Neuronal stem cell (in vitro differentiated cells): ENCODE data around the gene STX1B.

Experiments used
- DNase-seq: peaks from one replicate; pipeline ENCODE4 v3.0.0-alpha.2; 2013; ENCODE audit warnings: low spot score
- H2AFZ ChIP-seq: one replicate; pipeline ENCODE4 v1.6.1; 2013; ENCODE audit warnings: mild to moderate bottlenecking, low read length, inconsistent platforms
- H2AK5ac ChIP-seq: 2 replicates; pipeline ENCODE4 v1.6.1; 2013; ENCODE audit warnings: low read depth, mild to moderate bottlenecking, inconsistent platforms, low read length, moderate library complexity, mixed read lengths
- H2BK120ac ChIP-seq: 2 replicates; pipeline ENCODE4 v1.6.1; 2013; ENCODE audit warnings: low read depth, mild to moderate bottlenecking, inconsistent platforms, low read length, moderate library complexity, mixed read lengths
- H2BK12ac ChIP-seq: one replicate; pipeline ENCODE4 v1.6.1; 2013; ENCODE audit warnings: low read length, inconsistent platforms
- H2BK15ac ChIP-seq: 2 replicates; pipeline ENCODE4 v1.6.1; 2013; ENCODE audit warnings: mild to moderate bottlenecking, low read length, inconsistent platforms, mixed read lengths
- H2BK5ac ChIP-seq: one replicate; pipeline ENCODE4 v1.6.1; 2013; ENCODE audit warnings: inconsistent platforms, mild to moderate bottlenecking, low read length, moderate library complexity
- H3K14ac ChIP-seq: one replicate; pipeline ENCODE4 v1.6.1; 2013; ENCODE audit warnings: low read length, inconsistent platforms
- H3K18ac ChIP-seq: 2 replicates; pipeline ENCODE4 v1.6.1; 2013; ENCODE audit warnings: low read length, inconsistent platforms
- H3K23ac ChIP-seq: 2 replicates; pipeline ENCODE4 v1.6.1; 2013; ENCODE audit warnings: low read depth, mild to moderate bottlenecking, mixed read lengths, low read length, inconsistent platforms; ENCODE audit not compliant: poor library complexity
- H3K27ac ChIP-seq: replicated peaks from 3 replicates; pipeline ENCODE4 v1.5.1; 2013; ENCODE audit warnings: low read length, inconsistent platforms
- H3K27me3 ChIP-seq, 3 experiments: 2 replicates each; pipeline ENCODE4 v1.6.1; 2013; ENCODE audit warnings: low read length in 3 of 3, mild to moderate bottlenecking in 2 of 3, inconsistent platforms in 1 of 3, low read depth in 1 of 3, mixed read lengths in 1 of 3, moderate library complexity in 1 of 3; ENCODE audit not compliant: control insufficient read depth in 3 of 3, insufficient read depth in 3 of 3
- H3K36me3 ChIP-seq, 2 donors: replicated peaks in 1 of 2; 2 replicates each; pipeline ENCODE4 v1.6.1; 2013; ENCODE audit warnings: low read length in 2 of 2; ENCODE audit not compliant: control insufficient read depth in 2 of 2, insufficient read depth in 2 of 2
- H3K4ac ChIP-seq: 2 replicates; pipeline ENCODE4 v1.6.1; 2013; ENCODE audit warnings: inconsistent platforms, mild to moderate bottlenecking, low read length, moderate library complexity
- H3K4me1 ChIP-seq, 2 donors: 1 replicate in 1 of 2; 2 replicates in 1 of 2; pipeline ENCODE4 v1.6.1; 2013; ENCODE audit warnings: low read length in 2 of 2, low read depth in 1 of 2; ENCODE audit not compliant: control insufficient read depth in 2 of 2, insufficient read depth in 1 of 2
- H3K4me2 ChIP-seq: one replicate; pipeline ENCODE4 v1.6.1; 2013; ENCODE audit warnings: mild to moderate bottlenecking, low read length, inconsistent platforms; ENCODE audit not compliant: insufficient read depth, poor library complexity, severe bottlenecking
- H3K4me3 ChIP-seq, 2 donors: 2 replicates each; pipeline ENCODE4 v1.5.1; 2013; ENCODE audit warnings: low read length in 2 of 2, mild to moderate bottlenecking in 2 of 2, inconsistent platforms in 1 of 2, moderate library complexity in 1 of 2
- H3K79me1 ChIP-seq: one replicate; pipeline ENCODE4 v1.6.1; 2013; ENCODE audit warnings: low read depth, mild to moderate bottlenecking, inconsistent platforms, low read length, moderate library complexity
- H3K9ac ChIP-seq: one replicate; pipeline ENCODE4 v1.6.1; 2013; ENCODE audit warnings: mild to moderate bottlenecking, low read depth, low read length, inconsistent platforms; ENCODE audit not compliant: poor library complexity
- H3K9me3 ChIP-seq, 2 donors: replicated peaks in 1 of 2; 2 replicates each; pipeline versions ENCODE3 to v1.6.1; 2013; ENCODE audit warnings: low read length in 2 of 2, mild to moderate bottlenecking in 2 of 2, inconsistent platforms in 1 of 2, low read depth in 1 of 2, mixed read lengths in 1 of 2, moderate library complexity in 1 of 2; ENCODE audit not compliant: control insufficient read depth in 2 of 2, insufficient read depth in 1 of 2
- H4K8ac ChIP-seq: one replicate; pipeline ENCODE4 v1.6.1; 2013; ENCODE audit warnings: low read depth, mild to moderate bottlenecking, inconsistent platforms, low read length, moderate library complexity
- H4K91ac ChIP-seq: one replicate; pipeline ENCODE4 v1.6.1; 2013; ENCODE audit warnings: low read length, low read depth, mild to moderate bottlenecking, inconsistent platforms; ENCODE audit not compliant: poor library complexity
- WGBS, 2 donors: extraction: QIAGEN DNeasy Blood & Tissue Kit; methylation state at CpG; one replicate each; pipeline ENCODE4 v1.1.7; 2013; ENCODE audit warnings: missing lambda C conversion rate in 2 of 2, mixed read lengths in 1 of 2; ENCODE audit not compliant: insufficient read length in 2 of 2, insufficient replicate concordance in 1 of 2; ENCODE audit errors: extremely low coverage in 2 of 2; 5-methylcytosine and 5-hydroxymethylcytosine counted together

The STX1B gene

GRCh38 chr16:30950516-30951065, 59.8 kb downstream of the STX1B start:
- Histone ChIP-seq H2AFZ (no peak overlapping the region), H2BK12ac (no peak overlapping the region)

GRCh38 chr16:30949650-30950515, 60.6 kb downstream of the STX1B start:
- Histone ChIP-seq H3K27me3 (no peaks in the 10 kb centered on the region), H3K14ac (peak overlapping the region; percentile 90), H3K23ac (peak overlapping the region; percentile 92), H3K79me1 (peaks cover 14% of the 10 kb centered on the region), H3K18ac (peak overlapping the region; percentile 99), H4K91ac (no peak overlapping the region), H2BK15ac (peak overlapping the region; percentile 55), H4K8ac (no peak overlapping the region), H3K9ac (peak overlapping the region; percentile 99), H3K4me1 (peaks cover 24 to 26% of the 10 kb centered on the region in 2 donors), H2BK5ac (peak overlapping the region; percentile 99), H2BK120ac (no peak overlapping the region), H3K9me3 (no peaks in the 10 kb centered on the region), H3K36me3 (peaks cover 11 to 19% of the 10 kb centered on the region in 2 donors), H3K27ac (peak overlapping the region; percentile 52), H3K4me3 (peak overlapping the region; percentile 80 to 96), H2AFZ (no peak overlapping the region), H2BK12ac (peak overlapping the region; percentile 69), H2AK5ac (peak overlapping the region; percentile 97), H3K4ac (peak overlapping the region; percentile 58), H3K4me2 (peak overlapping the region; percentile 99)
- DNase-seq: no peak
- WGBS, 2 donors: no CpG with 5 or more reads among the region's 21 CpGs

More at GRCh38 chr16:30950516-30951065, 59.8 kb downstream of the STX1B start:
- H3K27ac ChIP-seq: peak overlapping the region; percentile 52
- H2BK15ac ChIP-seq: no peak overlapping the region
- H2BK120ac ChIP-seq: peak overlapping the region; percentile 29
- H2AK5ac ChIP-seq: peak overlapping the region; percentile 48
- no peak overlapping the region for H4K91ac ChIP-seq
- H3K4me1 ChIP-seq: peaks cover 24 to 26% of the 10 kb centered on the region in 2 donors
- peaks cover 9 to 15% of the 10 kb centered on the region in 2 donors for H3K36me3 ChIP-seq
- H3K4ac ChIP-seq: no peak overlapping the region
- H3K23ac ChIP-seq: peak overlapping the region; percentile 22
- peaks cover 14% of the 10 kb centered on the region for H3K79me1 ChIP-seq
- H3K9ac ChIP-seq: peak overlapping the region; percentile 68
- H3K9me3 ChIP-seq: no peaks in the 10 kb centered on the region
- no peak for DNase-seq
- peak overlapping the region; percentile 22 for H3K18ac ChIP-seq
- no CpG with 5 or more reads among the region's 8 CpGs for WGBS, 2 donors
- H3K4me3 ChIP-seq: peak overlapping the region in 1 of 2 donors; percentile 80
- no peak overlapping the region for H3K4me2 ChIP-seq
- H2BK5ac ChIP-seq: no peak overlapping the region
- H3K27me3 ChIP-seq: no peaks in the 10 kb centered on the region
- no peak overlapping the region for H4K8ac ChIP-seq
- no peak overlapping the region for H3K14ac ChIP-seq

DNA sequence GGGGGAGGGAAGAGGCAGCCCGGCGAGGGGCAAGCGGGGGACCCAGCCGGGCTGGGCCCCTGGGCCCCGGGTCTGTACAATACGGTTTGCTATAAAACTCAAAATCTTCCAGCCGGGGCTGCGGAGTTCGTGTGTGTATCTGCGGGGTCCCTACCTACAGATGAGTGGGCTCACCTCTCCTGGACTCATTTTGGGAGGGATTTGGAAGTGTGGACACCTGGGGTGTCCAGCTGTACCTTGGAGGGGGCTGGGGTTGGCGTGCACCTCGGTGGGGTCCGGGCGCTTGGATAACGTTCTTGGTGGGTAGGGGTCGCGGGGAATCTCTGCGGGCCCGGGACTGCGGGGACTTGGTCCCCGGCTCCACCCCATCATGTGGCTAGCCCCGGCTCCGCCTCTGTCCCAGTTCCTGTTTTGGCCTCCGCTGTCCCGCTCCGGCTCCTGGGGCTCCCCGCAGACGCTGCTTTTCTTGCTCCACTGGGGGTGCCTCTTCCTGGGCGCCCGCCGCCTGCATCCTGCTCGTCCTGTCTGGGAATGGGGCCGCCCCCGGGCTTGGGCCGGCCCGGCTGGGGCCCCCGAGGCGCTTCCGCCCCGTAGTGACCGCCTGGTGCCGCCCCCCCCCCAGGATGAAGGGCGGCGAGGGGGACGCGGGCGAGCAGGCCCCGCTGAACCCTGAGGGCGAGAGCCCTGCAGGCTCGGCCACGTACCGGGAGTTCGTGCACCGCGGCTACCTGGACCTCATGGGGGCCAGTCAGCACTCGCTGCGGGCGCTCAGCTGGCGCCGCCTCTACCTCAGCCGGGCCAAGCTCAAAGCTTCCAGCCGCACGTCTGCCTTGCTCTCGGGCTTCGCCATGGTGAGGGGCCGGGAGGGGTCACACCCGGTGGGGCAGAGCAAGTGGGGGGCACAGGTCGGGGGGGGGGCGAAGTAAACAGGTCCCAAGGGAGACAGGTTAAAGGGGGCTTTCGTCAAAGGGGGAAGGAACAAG, 61.5 kb downstream of the STX1B start, which contains the start of gene ORAI3:
Gene ORAI3, plus strand, starts transcription at position 402 of the 983 bp plus-strand sequence. Its CDS starts 222 bp downstream, at position 624.
- Histone ChIP-seq H3K14ac (peak within 1 kb of the TSS; percentile 98), H3K4ac (peak within 1 kb of the TSS; percentile 89), H3K79me1 (peaks cover 14% of the 10 kb centered on the region), H3K27me3 (no peaks in the 10 kb centered on the region), H2AK5ac (peak within 1 kb of the TSS; percentile 98), H4K8ac (no peak within 1 kb of the TSS), H3K4me1 (peaks cover 24% of the 10 kb centered on the region in 2 donors), H3K4me2 (peak within 1 kb of the TSS; percentile 99), H3K36me3 (peaks cover 17 to 28% of the 10 kb centered on the region in 2 donors), H2BK12ac (peak within 1 kb of the TSS; percentile 97), H3K9me3 (no peaks in the 10 kb centered on the region), H2BK5ac (peak within 1 kb of the TSS; percentile 99), H2BK15ac (peak within 1 kb of the TSS; percentile 55), H3K23ac (peak within 1 kb of the TSS; percentile 92), H3K18ac (peak within 1 kb of the TSS; percentile 99), H3K27ac (peak within 1 kb of the TSS; percentile 98), H2AFZ (peak within 1 kb of the TSS; percentile 90), H3K4me3 (peak within 1 kb of the TSS; percentile 80 to 96), H2BK120ac (peak within 1 kb of the TSS; percentile 91), H3K9ac (peak within 1 kb of the TSS; percentile 99), H4K91ac (no peak within 1 kb of the TSS)
- DNase-seq: peak; percentile 54
- no CpG with 5 or more reads among the region's 70 CpGs for WGBS, 2 donors
